GM18870 (cell line): Measurements from ENCODE around the gene JPH2.
"Not testable (repeated sequence)": the region's sequence is repeated elsewhere in the genome, so short reads cannot be mapped to it uniquely, and the experiment has no call there.

Experiments used
- ATAC-seq: cut with Tn5 transposase; IDR thresholded peaks from one replicate; pipeline ENCODE4 v1.9.1; 2021; ENCODE audit warnings: moderate library complexity; ENCODE audit not compliant: unreplicated experiment

Gene JPH2

DNA sequence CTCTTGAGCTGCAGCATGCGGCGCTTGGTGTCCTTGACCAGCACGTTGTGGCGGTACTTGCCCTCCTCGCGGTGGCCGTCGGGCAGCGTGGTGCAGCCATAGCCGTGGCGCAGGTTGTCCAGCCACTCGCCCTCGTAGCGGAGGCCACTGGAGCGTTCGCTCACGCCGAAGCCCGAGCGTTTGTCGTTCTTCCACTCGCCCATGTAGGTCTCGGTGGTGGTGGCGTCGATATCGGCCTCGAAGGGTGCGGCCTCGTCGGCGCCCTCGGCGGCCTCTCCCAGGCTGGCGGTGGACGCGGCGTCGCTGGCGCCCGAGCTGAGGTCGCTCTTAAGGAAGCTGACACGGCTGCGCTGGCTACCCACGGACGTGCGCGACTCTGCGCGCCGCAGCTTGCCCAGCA, 27.3 kb downstream of the JPH2 start:
- ATAC-seq = no peak

DNA sequence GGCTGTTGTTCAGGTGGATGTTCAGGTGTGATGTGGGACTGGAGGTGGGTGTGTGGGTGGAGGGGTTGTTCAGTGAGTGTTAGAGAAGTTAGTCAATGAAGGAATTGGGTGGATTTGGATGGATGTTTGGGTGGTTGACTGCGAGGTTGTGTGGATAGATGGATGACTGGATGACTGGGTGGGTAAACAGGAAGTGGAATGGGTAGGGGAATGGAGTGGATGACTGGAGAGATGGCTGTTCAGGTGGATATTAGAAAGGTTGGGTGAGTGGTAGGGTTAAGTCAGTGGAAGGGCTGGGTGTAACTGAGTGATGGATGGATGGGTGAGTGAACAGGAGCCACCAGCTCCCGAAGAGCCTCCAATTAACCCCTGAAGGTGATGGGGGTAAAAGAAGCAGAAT, 27.9 kb downstream of the JPH2 start:
- no peak for ATAC-seq

DNA sequence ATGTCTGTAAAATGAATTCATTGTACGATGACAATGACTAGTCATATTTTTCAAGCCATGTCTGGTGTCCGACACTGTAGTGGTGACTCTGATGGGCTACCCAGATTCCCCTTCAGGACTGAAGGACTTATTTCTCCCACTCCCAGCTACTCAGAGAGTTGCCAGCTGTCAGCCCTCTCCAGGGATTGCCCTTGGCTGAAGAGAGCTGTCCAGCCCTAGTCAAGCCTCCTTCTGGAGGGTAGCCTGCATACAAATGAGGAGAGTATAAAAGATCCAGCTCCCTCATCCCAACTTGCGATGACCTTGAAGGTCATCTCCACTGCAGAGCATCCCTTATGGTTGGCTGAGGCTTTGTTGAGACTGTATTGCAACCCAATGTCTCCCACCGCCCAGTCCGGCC, 29.9 kb downstream of the JPH2 start:
- no peak for ATAC-seq

DNA sequence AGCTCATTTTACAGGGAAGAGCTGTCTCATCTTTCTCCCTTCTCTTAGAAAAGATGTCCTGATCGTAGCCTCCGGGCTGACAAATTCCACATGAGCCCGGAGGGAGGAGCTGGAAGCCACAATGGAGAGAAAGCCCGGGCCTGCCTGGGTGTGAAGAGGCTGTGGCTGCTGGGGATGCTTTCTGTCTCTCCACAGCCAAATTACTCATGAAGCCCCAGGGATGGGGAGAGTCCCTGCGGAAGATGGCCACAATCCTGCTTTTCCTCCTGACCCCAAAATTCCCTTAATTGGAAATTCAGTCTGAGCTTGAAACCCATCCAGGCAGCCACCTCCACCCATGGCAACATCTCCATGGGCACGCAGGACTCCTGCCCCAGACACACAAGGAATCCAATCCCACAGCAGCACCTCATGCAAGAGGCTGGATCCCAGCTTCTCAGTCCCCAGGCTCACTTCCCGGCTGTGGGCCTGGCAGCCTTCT, 32.4 kb downstream of the JPH2 start:
- ATAC-seq = no peak

DNA sequence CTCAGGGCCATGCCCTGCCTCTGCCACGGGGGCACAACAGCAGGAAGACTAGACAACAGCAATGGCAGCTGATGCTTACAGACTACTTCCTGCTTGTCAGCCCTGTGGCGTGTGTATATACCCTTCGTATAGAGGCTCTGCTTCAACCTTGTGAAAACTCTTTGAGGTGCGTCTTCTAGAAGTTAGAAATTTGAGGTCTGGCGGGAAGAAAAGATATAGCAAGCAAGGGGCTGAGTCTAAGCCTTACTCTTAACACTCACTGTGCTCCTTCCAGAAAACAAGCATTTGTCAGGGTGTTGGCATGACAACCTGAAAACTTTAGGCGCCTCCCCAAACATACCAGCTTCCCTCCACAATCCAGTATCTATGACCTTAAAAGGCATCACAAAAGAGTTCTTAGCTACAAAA, 33.3 kb downstream of the JPH2 start:
- ATAC-seq = no peak

DNA sequence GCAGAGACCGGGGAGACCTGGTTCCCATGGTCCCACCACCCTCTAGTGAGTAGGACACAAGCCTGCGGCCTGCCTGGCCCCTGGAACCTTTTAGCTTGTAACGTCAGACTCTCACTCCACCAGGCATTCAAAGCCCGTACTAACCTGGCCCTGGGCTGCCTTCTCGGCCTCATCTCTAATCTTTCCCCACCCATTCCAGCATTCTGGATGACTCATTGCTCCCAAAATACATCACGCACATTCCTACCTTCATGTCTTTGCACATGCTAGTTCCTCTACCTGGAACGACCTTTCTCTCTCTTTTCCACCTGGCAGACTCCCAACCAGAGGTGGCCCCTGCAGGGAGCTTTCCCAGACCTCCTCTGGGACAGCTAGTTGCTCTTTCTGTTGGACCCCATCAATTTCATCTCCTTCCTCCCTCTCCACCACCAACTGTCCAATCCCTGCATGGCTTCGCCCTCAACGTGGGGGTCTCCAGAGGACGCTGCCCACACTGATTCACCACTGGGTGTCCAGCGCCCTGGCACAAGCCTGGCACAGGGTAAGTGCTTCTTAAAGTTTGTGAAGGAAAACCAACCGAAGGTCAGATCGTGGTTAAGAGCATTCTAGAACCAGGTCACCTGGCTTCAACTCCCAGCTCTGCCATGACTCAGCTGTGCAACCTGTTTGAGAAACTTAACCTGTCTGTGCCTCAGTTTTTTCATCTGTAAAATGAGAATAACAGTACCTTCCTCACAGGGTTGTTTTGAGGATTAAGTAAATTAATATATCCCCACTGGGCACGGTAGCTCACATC, 35.2 kb downstream of the JPH2 start:
- no peak for ATAC-seq

DNA sequence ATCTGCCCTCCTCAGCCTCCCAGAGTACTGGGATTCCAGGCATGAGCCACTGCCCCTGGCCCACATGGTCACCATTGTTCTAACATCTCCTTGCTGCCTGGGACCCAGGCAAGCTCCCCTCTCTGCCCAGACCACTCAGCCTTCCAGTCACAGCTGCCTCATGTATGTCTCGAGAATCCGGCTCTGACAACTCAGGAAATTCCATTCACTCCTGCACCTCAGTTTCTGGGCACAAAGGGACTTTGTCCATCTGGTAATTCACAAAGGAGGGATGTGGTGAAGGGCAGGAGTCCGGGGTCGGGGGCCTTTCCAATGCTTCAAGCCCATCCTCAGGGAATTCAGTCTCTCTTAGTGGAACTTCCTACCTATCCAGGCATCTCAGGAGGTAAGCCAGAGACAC, 40.7 kb downstream of the JPH2 start:
- no peak for ATAC-seq

DNA sequence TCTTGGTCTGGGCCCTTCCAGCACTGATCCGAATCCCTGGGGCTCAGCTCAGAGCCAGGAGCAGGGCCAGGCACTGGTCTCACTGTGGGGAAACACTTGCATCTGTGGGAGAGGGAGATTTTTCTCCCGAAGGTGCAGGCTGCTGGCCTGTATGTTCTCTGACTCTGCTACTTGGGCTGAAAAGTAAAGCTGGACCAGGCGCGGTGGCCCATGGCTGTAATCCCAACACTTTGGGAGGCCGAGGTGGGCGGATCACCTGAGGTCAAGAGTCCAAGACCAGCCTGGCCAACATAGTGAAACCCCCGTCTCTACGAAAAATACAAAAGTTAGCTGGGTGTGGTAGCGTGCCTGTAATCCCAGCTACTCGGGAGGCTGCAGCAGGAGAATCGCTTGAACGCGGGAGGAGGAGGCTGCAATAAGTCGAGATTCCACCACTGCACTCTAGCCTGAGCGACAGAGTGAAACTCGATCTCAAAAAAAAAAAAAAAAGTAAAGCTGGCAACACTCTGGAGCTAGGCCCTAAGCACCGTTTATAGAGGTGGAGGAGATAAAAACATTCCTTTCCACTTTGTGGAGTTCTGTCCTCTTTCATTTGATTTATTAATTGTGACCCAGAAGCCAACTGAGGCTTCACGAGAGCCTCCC, 41.7 kb downstream of the JPH2 start:
- ATAC-seq = no peak

DNA sequence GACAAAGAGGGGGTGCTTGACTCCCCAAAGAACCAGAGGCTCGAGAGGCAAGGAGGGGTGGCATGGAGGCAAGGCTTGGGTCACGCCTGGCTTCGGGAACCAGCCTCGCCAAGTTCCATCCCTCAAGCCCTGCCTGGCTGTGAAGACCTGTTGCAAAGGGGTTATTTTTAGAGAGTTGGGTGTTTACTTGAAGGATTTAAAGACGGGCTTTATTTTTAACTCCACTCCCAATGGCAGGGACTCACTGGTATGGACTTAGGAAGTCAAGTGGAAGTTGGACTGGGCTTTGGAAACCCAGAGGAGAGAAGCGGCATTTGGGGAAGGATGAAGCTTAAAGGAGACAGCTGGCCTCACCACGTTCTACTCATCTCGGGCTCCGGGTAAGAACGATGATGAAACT, 43.1 kb downstream of the JPH2 start:
- ATAC-seq = no peak

DNA sequence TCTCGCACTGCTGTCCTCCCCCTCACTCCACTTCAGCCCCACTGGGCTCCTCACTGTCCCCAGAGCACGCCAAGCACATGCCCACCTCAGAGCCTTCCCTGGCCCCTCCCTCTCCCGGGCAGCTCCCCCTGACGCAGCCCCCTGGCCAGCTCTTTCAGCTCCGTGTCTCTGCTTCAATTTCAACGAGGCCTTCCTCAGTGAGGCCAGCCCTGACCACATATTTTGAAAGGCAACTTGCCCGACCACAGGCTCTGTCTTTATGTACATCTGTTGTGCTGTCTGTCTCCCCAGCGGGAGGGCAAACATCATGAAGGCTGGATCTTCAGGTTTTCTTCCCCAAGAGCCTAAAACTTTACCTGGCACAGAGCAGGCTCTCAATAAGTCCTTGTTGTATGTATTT, 44.6 kb downstream of the JPH2 start:
- no peak for ATAC-seq

DNA sequence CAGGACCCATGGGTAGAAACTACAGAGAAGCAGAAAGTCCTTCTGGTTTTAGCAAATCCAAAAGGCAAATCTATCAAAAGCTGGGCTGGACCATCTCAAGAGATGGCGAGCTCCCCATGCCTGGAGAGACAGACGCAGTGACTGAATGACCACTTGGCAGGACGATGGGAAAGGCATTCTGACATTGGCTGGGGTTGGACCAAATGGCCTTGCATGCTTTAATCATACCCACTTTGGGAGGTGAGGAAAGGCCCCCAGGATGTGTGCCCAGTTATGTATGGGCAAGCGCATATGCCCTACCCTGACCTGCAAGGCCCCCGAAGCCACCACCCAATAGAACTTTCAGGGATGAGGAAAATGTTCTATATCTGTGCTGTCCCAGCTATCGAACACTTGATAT, 45.1 kb downstream of the JPH2 start:
- ATAC-seq = no peak

DNA sequence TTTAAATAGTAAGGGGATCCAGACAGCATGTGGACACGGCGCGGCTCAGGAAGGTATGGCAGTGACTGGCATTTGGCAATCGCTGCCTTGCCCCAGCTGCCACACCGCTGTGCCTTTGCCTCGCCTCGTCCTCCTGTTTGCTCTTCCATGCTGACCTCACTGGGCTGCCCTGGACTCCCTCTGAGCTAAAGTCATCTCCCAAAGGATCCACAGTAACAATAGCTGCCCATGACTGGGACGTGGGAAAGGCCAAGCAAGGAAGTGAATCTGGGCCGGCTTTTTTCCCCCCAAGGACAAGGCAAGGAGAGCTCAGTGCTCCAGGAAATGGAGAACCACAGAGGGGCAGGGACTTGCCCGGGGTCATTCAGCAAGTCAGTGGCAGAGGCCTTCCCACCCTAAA, 48.1 kb downstream of the JPH2 start:
- ATAC-seq = no peak

DNA sequence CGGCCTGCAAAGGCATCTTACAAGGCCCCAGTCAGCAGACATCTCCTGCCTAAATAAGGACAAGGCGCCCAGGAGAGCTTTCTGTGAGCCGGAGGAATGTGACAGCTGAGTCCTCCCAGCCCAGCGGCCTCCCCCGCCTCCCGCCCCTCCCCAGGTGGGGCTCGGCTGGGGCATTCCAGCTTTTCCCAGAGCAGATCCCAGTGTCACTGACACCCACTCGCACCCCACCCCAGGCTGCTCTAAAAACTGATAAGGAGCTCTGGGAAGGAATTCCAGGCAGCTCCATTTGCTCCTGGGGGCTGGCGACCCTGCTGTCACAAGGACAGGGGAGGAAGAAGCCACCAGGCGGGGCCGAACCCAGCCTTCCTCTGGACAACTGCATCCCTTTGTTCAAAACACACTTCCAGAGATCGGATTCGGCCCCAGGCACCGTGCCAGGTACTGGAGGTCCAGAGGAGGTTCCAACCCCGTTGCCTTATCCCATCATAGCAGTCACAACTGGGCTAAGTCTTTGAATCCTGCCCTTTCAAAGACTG, 49.7 kb downstream of the JPH2 start:
- ATAC-seq = no peak

DNA sequence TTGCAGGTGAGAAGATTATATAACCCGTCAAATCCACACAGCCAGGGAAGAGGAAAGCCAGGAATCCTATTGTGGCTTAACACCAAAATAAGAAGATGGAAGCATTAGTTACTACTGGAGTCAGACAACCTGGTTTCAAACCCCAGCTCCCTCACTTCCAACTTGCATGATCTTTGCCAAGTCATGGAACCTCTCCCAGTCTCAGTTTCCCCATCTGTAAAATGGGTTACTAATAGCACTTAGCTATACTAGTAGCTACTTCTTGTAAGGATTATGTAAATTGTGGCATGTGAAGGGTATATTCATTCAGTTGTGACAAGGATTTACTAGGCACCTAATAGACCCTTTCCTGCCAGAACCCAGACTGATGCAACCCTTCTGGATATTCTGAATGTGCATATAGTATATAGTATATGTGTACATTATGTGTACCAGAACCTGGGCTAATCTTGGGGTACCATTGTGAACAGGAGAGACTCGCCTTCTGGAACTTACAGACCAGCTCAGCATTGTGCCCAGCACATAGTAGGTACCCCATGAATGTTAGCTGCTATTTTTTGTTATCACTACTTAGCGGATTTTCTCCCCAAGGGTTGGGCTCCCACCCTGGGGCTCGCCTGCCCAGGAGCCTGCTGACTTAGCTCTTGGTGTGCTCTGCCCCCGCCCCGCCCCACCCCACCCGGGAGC, 50.3 kb downstream of the JPH2 start:
- no peak for ATAC-seq

DNA sequence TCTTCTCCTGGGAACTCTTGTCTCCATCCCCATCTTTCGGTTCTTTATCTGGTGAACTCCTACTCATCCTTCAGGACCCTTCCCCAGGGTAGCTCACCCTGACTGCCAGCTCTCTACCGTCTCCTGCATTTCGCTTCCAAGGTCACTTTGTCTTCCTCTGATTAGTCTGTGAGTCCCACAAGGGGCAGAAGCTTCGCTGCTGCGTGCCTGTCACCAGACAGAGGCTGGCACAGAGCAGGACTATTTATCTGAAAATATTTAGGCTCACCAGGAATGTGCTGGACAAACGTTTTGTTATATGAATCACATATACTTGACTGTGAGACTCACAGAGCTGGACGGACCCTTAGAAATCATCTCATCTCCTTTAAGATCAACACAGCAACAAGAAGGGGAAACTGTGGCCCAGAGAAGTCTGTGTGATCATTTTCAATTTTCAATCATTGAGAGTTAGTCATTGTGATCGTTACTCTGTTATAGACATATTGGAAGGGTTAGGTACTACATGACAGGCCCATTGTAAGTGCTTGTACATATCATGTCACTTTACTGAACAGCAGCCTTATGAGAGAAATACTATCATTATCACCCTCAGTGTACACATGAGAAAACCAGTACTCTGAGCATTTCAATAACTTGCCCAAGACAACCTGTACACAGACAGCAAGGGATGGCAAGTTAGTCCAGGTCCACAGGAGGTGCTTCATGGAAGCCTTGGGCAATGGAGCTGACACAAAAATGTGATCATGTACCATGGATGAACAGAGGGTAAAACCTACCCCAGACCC, 51.4 kb downstream of the JPH2 start:
- no peak for ATAC-seq

DNA sequence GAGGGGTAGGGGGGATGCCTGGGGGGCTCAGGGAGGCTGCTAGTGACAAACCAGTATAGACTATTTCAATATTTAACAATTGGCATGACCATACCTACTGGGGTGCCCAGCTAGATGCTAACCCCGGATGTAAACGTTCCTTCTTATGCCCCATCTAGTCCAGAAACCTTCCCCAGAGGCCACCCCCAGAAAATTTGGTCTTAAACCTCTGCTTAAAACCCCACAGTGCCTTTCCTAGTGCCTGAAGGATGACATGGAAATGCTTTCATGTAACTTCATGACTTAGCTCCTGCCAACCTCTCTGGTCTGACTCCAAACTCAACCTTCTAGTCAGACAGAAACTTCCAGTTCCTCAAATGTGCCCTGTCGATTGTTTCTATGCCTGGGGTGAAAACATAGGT, 52.0 kb downstream of the JPH2 start:
- no peak for ATAC-seq

DNA sequence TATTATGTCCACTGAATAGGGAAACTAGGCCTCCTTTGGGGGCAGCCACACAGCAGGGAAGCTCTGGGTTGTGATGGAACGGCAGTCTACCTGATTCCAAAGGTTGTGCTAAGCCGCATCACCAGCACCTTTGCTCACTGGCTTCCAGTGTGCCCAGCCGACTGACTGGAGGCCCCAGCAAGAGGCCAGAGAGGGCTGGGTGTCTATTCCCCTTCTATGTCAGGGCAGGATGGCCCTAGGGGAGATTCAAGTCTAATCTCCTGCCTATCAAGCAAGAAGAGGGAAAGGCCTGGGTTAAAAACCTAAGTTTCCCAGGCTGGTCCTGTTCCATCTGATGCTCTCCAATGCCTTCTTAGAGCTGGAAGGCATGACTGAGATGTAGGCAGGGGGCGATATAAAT, 53.6 kb downstream of the JPH2 start:
- no peak for ATAC-seq

DNA sequence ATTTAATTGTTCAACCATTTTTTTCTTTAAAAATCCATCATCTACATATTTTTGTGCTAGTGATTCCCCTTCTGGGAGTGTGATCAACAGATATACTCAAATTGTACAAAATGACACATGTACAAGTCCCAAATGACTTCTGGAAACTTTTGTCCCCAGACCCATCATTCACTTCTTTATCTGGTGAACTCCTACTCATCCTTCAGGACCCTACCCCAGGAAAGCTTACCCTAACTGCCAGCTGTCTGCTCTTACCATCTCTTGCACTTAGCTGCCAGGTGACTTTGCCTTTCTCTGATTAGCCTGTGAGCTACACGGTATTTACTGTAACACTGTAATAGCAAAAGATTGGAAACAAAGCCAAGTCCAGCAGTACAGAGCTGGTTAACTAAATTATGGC, 55.3 kb downstream of the JPH2 start:
- ATAC-seq = no peak

DNA sequence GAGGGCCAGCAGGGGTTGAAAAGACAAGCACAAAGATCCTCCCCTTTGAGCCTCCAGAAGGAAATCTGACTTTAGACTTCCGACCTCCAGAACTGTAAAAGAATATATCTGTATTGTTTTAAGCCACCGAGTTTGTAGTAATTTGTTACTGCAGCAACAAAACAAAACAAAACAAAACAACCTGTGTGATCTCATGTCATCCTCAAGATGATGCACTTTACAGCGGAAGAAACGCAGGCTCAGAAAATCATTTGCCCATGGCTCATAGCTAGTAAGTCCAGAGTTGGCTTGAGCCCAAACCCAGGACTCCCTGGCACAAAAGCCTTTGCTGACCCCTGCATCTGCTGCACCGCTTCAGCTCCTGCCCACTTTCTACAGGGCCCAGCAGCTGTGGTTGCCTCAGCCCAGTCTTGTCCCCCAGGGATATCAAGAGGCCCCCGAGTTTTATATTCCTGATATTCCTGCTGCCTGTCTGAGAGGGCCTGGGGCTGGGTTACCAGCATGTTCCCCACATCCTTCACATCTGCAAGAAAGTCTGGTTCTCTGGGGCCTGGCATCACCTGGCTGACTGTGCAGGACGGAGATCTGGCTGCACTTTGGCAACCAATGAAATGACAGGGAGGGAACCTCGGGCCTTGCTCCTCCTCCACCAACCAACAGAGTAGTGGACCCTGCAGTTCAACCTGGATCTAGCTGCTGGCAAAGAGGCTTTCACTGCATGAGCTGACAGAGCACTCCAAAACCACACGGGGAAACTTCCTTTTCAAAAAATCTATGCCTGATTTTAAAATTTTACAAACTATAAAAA, 56.9 kb downstream of the JPH2 start:
- no peak for ATAC-seq

DNA sequence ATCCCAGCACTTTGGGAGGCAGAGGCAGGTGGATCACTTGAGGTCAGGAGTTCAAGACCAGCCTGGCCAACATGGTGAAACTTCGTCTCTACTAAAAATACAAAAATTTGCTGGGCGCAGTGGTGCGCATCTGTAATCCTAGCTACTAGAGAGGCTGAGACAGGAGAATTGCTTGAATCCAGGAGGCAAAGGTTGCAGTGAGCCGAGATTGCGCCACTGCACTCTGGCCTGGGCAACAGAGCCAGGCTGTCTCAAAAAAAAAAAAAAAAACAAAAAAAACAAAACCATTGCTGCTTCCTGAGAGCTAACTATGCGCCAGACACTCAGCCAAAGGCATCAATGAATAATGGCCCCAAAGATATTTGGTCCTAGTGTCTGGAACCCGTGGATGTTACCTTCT, 57.7 kb downstream of the JPH2 start:
- ATAC-seq = not testable (repeated sequence)
